Measurements from ENCODE around the gene SMARCC1. TPM values are rescaled to one million over a fixed set of nuclear protein-coding genes. Genes with fewer than 3 reads are reported as not detected.
A peak's percentile ranks its signal among the peaks of the same experiment; 100 is the strongest.

SMARCC1 gene
- total RNA-seq, 1 donor, result 44.9 TPM

- no peak overlapping the region for H3K4me3 ChIP-seq (ENCODE audit: low read depth, low read length)
- TF ChIP-seq, protein P1, sequence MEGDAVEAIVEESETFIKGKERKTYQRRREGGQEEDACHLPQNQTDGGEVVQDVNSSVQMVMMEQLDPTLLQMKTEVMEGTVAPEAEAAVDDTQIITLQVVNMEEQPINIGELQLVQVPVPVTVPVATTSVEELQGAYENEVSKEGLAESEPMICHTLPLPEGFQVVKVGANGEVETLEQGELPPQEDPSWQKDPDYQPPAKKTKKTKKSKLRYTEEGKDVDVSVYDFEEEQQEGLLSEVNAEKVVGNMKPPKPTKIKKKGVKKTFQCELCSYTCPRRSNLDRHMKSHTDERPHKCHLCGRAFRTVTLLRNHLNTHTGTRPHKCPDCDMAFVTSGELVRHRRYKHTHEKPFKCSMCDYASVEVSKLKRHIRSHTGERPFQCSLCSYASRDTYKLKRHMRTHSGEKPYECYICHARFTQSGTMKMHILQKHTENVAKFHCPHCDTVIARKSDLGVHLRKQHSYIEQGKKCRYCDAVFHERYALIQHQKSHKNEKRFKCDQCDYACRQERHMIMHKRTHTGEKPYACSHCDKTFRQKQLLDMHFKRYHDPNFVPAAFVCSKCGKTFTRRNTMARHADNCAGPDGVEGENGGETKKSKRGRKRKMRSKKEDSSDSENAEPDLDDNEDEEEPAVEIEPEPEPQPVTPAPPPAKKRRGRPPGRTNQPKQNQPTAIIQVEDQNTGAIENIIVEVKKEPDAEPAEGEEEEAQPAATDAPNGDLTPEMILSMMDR (IDR thresholded peaks at IDR 0.05; ENCODE audit: insufficient read depth, low read depth, low read length), result no peak
- no peak for DNase-seq (ENCODE audit: low read depth)
Observed at GRCh38 chr3:47804577-47804976, 22.9 kb upstream of the SMARCC1 start.

DNA sequence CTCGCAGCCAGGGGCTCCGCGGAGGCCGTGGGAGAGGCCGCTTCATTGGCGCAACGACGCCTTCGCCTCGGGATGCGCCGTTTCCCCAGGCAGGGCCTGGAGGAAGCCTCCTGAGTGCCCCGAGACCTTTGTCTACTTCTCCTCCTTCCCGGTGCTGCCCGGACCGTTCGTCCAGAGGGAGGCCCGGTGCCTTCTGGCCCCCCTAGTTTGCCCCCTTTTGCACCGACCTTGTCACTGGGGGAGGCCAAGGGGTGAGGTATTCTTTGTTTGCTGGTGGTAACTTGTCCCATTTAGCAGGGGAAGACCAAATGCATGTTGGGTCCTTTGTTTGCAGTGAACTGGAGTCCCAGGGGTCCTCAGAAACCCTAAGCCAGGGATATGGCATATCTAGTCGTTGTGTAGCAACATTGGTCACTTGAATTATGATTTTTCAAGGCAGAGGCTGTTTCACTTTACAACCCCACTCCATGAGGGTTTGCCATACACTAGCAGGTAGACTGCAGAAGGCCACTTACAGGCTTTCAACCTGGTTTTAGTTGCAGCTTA, 21.9 kb upstream of the SMARCC1 start:
- DNase-seq (ENCODE audit: low read depth), result no peak
- peak overlapping the region; percentile 85 for H3K4me3 ChIP-seq (ENCODE audit: low read depth, low read length)
- TF ChIP-seq, protein P1 (IDR thresholded peaks at IDR 0.05; ENCODE audit: insufficient read depth, low read depth, low read length), result no peak

GRCh38 chr3:47802734-47803479, 21.2 kb upstream of the SMARCC1 start, which contains the start of gene DHX30:
DHX30 (plus strand) TSS chr3:47803138; CDS start chr3:47810684, 7,546 bp downstream.
- TF ChIP-seq, protein P1 (IDR thresholded peaks at IDR 0.05; ENCODE audit: insufficient read depth, low read depth, low read length), result no peak
- H3K4me3 ChIP-seq (ENCODE audit: low read depth, low read length), result peak within 1 kb of the TSS; percentile 85
- DNase-seq (ENCODE audit: low read depth), result peak; percentile 89

DNA sequence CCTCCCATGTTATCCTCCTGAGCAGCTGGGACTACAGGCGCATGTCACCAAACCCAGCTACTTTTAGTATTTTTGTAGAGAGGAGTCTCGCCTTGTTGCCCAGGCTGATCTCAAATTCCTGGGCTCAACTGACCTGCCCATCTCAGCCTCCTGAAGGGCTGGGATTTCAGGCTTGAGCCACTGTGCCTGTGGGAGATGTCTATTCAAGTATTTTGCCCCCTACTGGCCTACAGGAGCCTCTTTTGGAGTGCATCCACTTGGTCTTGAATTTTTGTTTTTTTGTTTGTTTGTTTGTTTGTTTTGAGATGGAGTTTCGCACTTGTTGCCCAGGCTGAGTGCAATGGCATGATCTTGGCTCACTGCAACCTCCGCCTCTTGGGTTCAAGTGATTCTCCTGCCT, 18.0 kb upstream of the SMARCC1 start:
- H3K4me3 ChIP-seq (ENCODE audit: low read depth, low read length), result no peak overlapping the region
- no peak for DNase-seq (ENCODE audit: low read depth)
- TF ChIP-seq, protein P1 (IDR thresholded peaks at IDR 0.05; ENCODE audit: insufficient read depth, low read depth, low read length), result peak; percentile 34

GRCh38 chr3:47794544-47794943, 12.9 kb upstream of the SMARCC1 start:
- DNase-seq (ENCODE audit: low read depth), result peak; percentile 19
- TF ChIP-seq, protein P1 (IDR thresholded peaks at IDR 0.05; ENCODE audit: insufficient read depth, low read depth, low read length), result no peak
- no peak overlapping the region for H3K4me3 ChIP-seq (ENCODE audit: low read depth, low read length)

- TF ChIP-seq, protein P1 (IDR thresholded peaks at IDR 0.05; ENCODE audit: insufficient read depth, low read depth, low read length), result no peak
- DNase-seq (ENCODE audit: low read depth), result no peak
Observed at GRCh38 chr3:47792699-47793098, 11.0 kb upstream of the SMARCC1 start.

More at GRCh38 chr3:47792699-47793098, 11.0 kb upstream of the SMARCC1 start:
- no peak overlapping the region for H3K4me3 ChIP-seq (ENCODE audit: low read depth, low read length)
